GM12892 (cell line): ENCODE measurements around the gene CSNK1G2.

Source experiments
- POLR2A ChIP-seq: IDR thresholded peaks from 2 replicates; pipeline ENCODE4 v1.6.1; 2011; ENCODE audit warnings: low read depth, low read length, control low read depth
- POLR2AphosphoS5 ChIP-seq: IDR thresholded peaks from 2 replicates; pipeline ENCODE4 v1.6.1; 2011; ENCODE audit warnings: low read depth, low read length, control low read depth

GRCh38 chr19:1912760-1913505, 28.0 kb upstream of the CSNK1G2 start:
- TF ChIP-seq POLR2AphosphoS5: no peak
- no peak for TF ChIP-seq POLR2A
